Duodenal mucosa (tissue), 2 donors: ENCODE data around the gene DDC.
"Not testable (repeated sequence)": the region's sequence is repeated elsewhere in the genome, so short reads cannot be mapped to it uniquely, and the experiment has no call there.

ENCODE experiments used
- H3K27ac ChIP-seq: one replicate; pipeline ENCODE4 v1.7.0; 2013; ENCODE audit warnings: low read depth, low read length
- H3K27me3 ChIP-seq, 2 donors: one replicate each; pipeline ENCODE4 v1.7.0; 2013; ENCODE audit warnings: low read length in 2 of 2, control low read depth in 1 of 2; ENCODE audit not compliant: insufficient read depth in 2 of 2, control insufficient read depth in 1 of 2
- H3K36me3 ChIP-seq, 2 donors: one replicate each; pipeline ENCODE4 v1.7.0; 2013; ENCODE audit warnings: low read length in 2 of 2, control low read depth in 1 of 2; ENCODE audit not compliant: insufficient read depth in 2 of 2, control insufficient read depth in 1 of 2
- H3K4me1 ChIP-seq, 2 donors: one replicate each; pipeline ENCODE4 v1.7.0; 2013; ENCODE audit warnings: low read length in 2 of 2, control low read depth in 1 of 2; ENCODE audit not compliant: insufficient read depth in 2 of 2, control insufficient read depth in 1 of 2
- H3K4me3 ChIP-seq, 2 donors: one replicate each; pipeline ENCODE4 v1.7.0; 2013; ENCODE audit warnings: low read length in 2 of 2, low read depth in 1 of 2
- H3K9ac ChIP-seq, 2 donors: one replicate each; pipeline ENCODE4 v1.7.0; 2013; ENCODE audit warnings: low read length in 2 of 2, low read depth in 1 of 2
- H3K9me3 ChIP-seq, 2 donors: one replicate each; pipeline ENCODE4 v1.7.0; 2013; ENCODE audit warnings: low read length in 2 of 2, control low read depth in 1 of 2; ENCODE audit not compliant: control insufficient read depth in 1 of 2

Gene DDC

GRCh38 chr7:50576388-50576787 lies 11.2 kb upstream of the DDC start:
- not testable (repeated sequence) for H3K27me3 ChIP-seq, H3K9me3 ChIP-seq, H3K36me3 ChIP-seq, H3K4me3 ChIP-seq, H3K4me1 ChIP-seq, H3K9ac ChIP-seq, H3K27ac ChIP-seq

GRCh38 chr7:50567715-50568261 lies 2.6 kb upstream of the DDC start:
- Histone ChIP-seq H3K9ac (no peak overlapping the region), H3K27ac (no peak overlapping the region), H3K4me1 (peaks cover 11 to 20% of the 10 kb centered on the region in 2 donors), H3K4me3 (no peak overlapping the region), H3K36me3 (no peaks in the 10 kb centered on the region), H3K27me3 (no peaks in the 10 kb centered on the region), H3K9me3 (no peaks in the 10 kb centered on the region)

GRCh38 chr7:50565977-50566376 lies 772 bp upstream of the DDC start:
- Histone ChIP-seq H3K27ac (no peak overlapping the region), H3K27me3 (no peaks in the 10 kb centered on the region), H3K4me3 (peak overlapping the region; percentile 82 to 93), H3K9ac (peak overlapping the region in 1 of 2 donors; percentile 39), H3K36me3 (no peaks in the 10 kb centered on the region), H3K4me1 (peaks cover 20 to 37% of the 10 kb centered on the region in 2 donors), H3K9me3 (no peaks in the 10 kb centered on the region)

GRCh38 chr7:50565559-50565916 lies 333 bp upstream of the DDC start:
- Histone ChIP-seq H3K4me1 (peaks cover 21 to 42% of the 10 kb centered on the region in 2 donors), H3K9me3 (no peaks in the 10 kb centered on the region), H3K36me3 (no peaks in the 10 kb centered on the region), H3K27ac (no peak overlapping the region), H3K9ac (peak overlapping the region in 1 of 2 donors; percentile 39), H3K27me3 (no peaks in the 10 kb centered on the region), H3K4me3 (peak overlapping the region; percentile 82 to 93)

GRCh38 chr7:50564171-50564570 lies 1.0 kb downstream of the DDC start:
- no peaks in the 10 kb centered on the region for H3K27me3 ChIP-seq
- H3K9me3 ChIP-seq, result no peaks in the 10 kb centered on the region
- H3K4me1 ChIP-seq, result peaks cover 22 to 54% of the 10 kb centered on the region in 2 donors
- no peaks in the 10 kb centered on the region for H3K36me3 ChIP-seq
- H3K4me3 ChIP-seq, result peak overlapping the region; percentile 82 to 93
- H3K9ac ChIP-seq, result peak overlapping the region; percentile 48 to 70
- H3K27ac ChIP-seq, result no peak overlapping the region

- no peaks in the 10 kb centered on the region for H3K36me3 ChIP-seq
These were observed 3.1 kb downstream of the DDC start for GRCh38 chr7:50562136-50562535.

GRCh38 chr7:50560865-50561351 lies 4.3 kb downstream of the DDC start:
- no peaks in the 10 kb centered on the region for H3K9me3 ChIP-seq
- peaks cover 47 to 75% of the 10 kb centered on the region in 2 donors for H3K4me1 ChIP-seq
- H3K36me3 ChIP-seq, result no peaks in the 10 kb centered on the region
- H3K4me3 ChIP-seq, result peak overlapping the region in 1 of 2 donors; percentile 36
- H3K27ac ChIP-seq, result no peak overlapping the region
- no peaks in the 10 kb centered on the region for H3K27me3 ChIP-seq
- peak overlapping the region in 1 of 2 donors; percentile 25 for H3K9ac ChIP-seq

More at GRCh38 chr7:50562136-50562535, 3.1 kb downstream of the DDC start:
- H3K27ac ChIP-seq, result no peak overlapping the region
- H3K9me3 ChIP-seq, result no peaks in the 10 kb centered on the region
- H3K4me3 ChIP-seq, result peak overlapping the region; percentile 30 to 52
- H3K27me3 ChIP-seq, result no peaks in the 10 kb centered on the region
- no peak overlapping the region for H3K9ac ChIP-seq
- H3K4me1 ChIP-seq, result peaks cover 42 to 72% of the 10 kb centered on the region in 2 donors

GRCh38 chr7:50559881-50560280 lies 5.3 kb downstream of the DDC start:
- Histone ChIP-seq H3K36me3 (no peaks in the 10 kb centered on the region), H3K4me1 (peaks cover 53 to 79% of the 10 kb centered on the region in 2 donors), H3K27me3 (no peaks in the 10 kb centered on the region), H3K9me3 (no peaks in the 10 kb centered on the region), H3K4me3 (no peak overlapping the region), H3K27ac (no peak overlapping the region), H3K9ac (no peak overlapping the region)

GRCh38 chr7:50558294-50559053 lies 6.7 kb downstream of the DDC start:
- Histone ChIP-seq H3K9me3 (no peaks in the 10 kb centered on the region), H3K27ac (no peak overlapping the region), H3K27me3 (no peaks in the 10 kb centered on the region), H3K4me3 (no peak overlapping the region), H3K9ac (no peak overlapping the region), H3K36me3 (no peaks in the 10 kb centered on the region), H3K4me1 (peaks cover 59 to 85% of the 10 kb centered on the region in 2 donors)

GRCh38 chr7:50557099-50557498 lies 8.1 kb downstream of the DDC start:
- peak overlapping the region in 1 of 2 donors; percentile 52 for H3K4me3 ChIP-seq
- H3K9ac ChIP-seq, result no peak overlapping the region
- no peaks in the 10 kb centered on the region for H3K36me3 ChIP-seq
- H3K4me1 ChIP-seq, result peaks cover 55 to 73% of the 10 kb centered on the region in 2 donors
- H3K9me3 ChIP-seq, result no peaks in the 10 kb centered on the region
- no peaks in the 10 kb centered on the region for H3K27me3 ChIP-seq
- no peak overlapping the region for H3K27ac ChIP-seq
